DMS153 (cell line): ENCODE measurements around the gene TK2.
A peak's percentile ranks its signal among the peaks of the same experiment; 100 is the strongest.
"Not testable (repeated sequence)": the region's sequence is repeated elsewhere in the genome, so short reads cannot be mapped to it uniquely, and the experiment has no call there.

ENCODE experiments used
- DNase-seq: peaks from one replicate; lab custom pipeline; 2025; lab: John Stamatoyannopoulos, UW

TK2 gene

DNA sequence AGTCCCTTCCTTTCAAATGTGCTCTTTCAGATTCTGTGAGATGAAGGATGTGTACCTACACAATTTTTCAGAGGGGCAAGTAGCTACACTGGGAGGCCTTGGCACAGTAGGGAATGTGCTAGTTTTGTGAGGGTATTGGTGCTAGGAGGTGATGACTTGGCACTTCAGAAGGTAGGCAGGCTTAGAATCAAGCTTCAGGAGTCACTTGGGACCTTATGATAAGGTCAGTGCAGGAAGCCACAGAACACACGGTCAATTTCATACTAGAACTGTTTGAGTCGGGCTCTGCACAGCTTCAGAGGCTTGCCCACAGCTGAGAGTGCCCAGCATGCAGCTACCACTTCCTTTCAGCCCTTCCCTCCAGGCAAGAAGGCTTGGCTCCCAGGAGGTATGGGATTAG, 22.4 kb upstream of the TK2 start:
- DNase-seq, result no peak

DNA sequence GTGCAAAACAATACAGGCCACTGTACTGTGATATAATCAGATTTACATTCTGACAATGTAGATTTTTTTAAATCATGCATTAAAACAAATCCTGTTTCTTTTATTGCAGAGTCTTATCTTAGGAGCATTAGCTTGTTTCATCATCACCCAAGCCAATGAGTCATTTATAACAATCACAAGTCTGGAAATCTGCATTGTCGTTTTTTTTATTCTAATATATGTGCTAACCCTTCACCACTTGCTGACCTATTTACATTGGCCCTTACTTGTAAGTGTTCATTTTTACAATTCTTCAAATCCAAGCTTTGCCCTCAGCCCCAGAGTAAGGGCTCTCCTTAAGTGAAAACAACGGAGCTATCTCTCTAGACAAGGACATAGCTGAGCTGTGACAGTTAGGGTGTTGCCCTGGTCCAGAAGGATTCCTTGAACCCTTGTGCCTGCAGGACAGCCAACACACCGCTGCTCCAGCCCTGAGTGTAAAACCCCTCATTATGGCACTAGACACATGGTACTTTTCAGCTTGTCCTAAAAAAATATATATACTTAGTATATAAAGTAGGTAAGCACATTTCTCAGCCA, 20.0 kb upstream of the TK2 start:
- DNase-seq, result no peak

DNA sequence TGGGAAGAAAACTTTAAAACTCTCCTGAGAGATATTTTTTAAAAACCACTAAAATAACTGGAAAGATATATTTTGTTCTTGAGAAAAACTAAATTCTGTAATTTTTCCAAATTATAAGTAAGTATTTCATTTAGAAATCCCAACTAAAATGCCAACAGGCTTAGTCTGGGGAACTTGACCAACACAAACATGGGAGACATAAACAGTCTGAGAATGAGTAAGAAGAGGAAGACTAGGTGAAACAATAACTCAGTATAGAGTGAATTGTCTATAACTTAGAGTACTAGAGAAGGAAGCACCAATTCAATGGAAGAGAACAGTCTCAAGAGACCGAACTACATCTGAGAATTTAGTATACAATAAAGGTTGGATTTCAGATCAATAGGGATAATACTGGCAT, 19.2 kb upstream of the TK2 start:
- DNase-seq, result no peak

DNA sequence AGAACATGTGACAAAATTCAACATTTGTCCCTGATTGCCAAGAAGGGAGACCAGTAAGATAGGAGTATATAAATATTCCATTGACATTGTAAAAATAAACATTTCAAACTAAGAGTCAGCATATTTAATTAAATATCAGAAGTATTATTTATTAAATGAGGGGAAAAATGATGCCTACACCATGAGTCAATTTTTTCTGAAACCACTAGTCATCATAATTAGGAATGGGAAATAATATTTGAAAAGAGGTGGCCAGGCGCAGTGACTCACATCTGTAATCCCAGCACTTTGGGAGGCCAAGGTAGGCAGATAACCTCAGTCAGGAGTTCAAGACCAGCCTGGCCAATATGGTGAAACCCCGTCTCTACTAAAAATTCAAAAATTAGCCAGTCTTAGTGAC, 18.4 kb upstream of the TK2 start:
- no peak for DNase-seq

DNA sequence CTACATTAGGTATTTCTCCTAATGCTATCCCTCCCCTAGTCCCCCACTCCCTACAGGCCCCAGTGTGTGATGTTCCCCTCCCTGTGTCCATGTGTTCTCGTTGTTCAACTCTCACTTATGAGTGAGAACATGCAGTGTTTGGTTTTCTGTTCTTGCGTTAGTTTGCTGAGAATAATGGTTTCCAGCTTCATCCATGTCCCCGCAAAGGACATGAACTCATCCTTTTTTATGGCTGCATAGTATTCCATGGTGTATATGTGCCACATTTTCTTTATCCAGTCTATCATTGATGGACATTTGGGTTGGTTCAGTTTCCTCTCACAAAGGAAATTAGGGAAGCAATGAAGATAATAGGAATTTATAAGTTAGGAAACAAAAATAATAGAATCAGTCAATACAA, 17.3 kb upstream of the TK2 start:
- not testable (repeated sequence) for DNase-seq

DNA sequence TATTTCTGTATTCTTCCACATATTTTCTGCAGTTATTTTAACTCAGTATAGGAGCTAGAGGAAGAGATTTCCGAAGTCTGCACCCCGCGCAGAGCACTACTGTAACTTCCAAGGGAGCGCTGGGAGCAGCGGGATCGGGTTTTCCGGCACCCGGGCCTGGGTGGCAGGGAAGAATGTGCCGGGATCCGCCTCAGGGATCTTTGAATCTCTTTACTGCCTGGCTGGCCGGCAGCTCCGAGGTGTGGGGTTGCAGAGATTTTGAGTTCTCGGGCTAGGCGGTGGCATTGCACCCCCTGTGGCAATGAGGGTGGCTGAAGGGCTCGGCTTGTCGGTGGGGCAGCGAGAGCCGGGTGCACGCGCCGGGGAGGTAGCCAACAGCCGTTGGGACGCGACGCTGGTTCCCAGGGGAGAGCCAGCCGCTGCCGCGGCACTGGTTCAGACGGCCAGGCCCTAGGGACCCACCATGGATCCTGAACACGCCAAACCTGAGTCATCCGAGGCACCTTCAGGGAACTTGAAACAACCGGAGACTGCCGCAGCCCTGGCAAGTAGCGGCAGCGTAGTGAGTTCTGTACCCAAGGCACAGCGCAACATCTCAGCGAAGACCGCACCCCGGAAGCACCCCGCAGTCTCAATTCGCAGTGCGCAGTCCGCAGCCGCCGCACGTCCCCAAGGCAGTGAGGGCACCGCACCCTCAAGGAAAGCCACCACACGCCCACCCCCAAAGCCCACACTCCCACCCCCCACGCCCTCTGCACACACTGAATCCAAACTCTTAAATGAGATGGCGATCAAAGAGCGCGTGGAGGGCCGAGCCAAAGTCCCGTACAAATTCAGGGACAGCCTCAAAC, 16.4 kb upstream of the TK2 start, which contains the start of gene CMTM1:
TSS of gene CMTM1 (plus strand) at position 389 of the 851 bp plus-strand sequence. CDS start at position 464, 75 bp downstream.
- DNase-seq, result no peak

DNA sequence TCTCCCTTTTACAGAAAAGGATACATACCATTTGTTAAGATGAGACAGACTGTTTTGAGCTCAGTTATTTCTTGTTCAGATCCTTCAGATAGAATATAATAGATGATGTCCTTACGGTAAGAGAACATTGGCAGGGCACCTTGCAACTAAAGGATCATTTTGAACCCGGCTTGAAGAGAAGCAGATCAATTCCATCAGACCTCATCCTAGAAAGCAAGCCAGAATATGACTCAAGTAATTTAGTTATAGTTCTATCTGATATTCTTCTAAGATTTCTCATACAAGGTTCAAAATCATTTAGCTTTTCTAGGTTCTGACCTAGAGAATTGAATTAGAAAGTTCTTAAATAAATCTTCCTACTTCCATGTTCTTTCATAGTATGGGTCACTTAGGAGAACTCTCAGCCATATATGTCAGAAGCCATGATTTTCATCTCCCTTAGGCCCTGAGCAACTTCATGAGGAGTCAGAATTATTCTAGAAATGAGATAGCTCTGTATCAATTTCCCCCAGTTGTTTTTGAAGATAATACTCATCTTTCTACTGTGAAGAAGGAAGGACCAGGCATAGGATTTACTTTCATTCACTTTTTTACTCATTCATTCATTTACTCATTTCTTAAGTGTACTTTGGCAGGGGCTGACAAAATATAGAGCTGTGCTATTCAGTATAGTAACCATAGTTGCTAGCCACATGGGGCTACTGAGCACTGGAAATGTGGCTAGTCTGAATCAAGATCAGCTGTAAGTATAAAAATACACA, 13.8 kb upstream of the TK2 start:
- DNase-seq, result no peak

DNA sequence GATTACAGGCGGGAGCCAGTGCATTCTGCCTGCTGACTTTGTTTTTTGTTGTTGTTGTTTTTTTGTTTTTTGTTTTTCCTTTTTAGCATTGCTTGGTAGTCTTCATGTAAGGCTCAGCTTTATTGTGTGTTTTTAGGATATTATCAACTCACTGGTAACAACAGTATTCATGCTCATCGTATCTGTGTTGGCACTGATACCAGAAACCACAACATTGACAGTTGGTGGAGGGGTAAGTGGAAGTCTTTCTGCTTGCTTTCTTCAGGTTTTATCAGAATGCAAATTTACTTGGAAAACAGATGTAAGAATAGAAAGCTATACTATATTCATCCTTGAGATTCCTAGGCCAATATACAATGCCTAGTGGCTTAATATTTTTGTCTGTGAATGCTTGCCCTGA, 13.1 kb upstream of the TK2 start:
- no peak for DNase-seq

DNA sequence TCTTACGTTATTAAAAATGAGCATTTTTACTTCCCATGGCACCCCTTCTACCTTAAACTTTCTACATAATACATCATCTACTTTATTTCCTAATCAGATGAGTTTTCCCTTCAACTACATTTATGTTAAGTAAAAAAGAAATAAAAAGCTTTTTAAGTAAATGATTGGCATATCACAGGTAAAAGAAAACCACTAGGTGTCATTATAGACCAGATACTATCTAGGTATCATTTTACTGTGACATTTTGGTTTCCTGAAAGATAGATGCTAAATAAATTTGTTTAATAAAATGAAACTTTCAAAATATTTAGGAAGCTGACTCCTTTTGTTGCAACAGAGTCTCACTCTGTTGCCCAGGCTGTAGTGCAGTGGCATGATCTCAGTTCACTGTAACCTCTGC, 12.5 kb upstream of the TK2 start:
- DNase-seq, result no peak

DNA sequence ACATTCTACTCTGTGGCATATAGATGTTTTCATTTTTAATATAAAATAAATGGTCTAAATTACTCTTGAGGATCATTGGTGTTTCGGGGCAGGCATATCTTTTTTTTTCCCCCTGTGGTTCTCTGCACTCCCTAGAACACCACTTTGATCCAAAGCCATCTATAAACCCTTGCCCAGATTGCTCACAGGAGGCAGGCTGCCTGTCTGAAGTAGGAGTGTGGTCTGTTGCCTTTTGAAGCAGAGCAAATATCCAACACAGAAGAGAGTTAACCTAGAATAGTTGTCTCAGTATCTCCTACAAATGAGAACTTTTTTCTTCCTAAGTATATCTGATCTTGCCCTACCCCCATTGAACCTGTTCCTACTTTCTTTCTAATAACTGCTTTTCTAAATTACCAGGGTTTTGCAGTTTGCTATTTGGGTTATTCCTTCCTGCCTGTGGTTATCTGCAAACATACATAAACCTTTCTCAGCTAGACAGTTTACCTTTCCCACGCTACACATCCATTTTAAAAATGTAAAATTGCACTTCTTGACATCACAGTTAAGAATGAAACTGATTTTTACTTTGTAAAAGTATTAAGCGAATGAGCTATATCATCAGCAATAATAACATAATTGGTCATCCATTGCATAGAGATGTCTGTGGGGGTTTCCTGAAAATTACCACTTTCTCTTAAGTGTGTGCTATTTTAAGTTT, 11.6 kb upstream of the TK2 start:
- no peak for DNase-seq

DNA sequence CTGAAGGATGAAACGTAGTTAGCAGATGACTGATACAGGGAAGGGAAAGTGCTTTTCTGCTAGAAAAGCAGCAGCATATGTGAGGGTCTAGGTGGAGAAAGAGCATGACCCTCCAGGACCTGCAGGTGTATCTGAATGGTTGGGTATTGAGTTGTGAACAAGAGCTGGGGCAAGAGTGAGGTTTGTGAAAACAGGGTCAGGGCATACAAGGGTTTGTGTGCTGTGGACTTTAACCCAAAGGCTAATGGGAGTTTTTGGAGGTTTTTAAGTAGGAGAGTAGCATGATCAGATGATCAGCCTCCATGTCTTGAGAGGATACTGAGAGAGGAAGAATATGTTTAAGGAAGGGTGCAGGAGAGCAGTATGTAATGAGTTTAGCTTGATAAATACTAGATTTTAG, 10.2 kb upstream of the TK2 start:
- DNase-seq, result no peak

DNA sequence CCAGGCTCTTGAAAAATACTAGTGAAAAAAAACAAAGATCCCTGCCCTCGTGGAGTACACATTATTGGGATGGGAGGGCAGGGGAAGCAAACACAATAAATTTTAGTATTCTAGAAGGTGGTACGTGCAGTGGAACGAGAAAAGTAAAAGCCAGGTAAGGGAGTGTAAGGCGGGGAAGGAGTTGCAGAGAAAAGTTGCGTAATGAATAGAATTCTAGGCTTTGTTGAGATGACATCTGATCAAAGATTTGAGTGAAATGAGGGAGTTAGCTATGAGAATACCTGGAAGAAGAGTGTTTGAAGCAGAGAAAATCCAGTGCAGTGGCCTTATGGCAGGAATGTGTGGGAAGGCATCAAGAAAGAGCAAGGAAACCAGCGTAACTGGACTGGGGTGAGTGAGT, 4.6 kb upstream of the TK2 start:
- no peak for DNase-seq

DNA sequence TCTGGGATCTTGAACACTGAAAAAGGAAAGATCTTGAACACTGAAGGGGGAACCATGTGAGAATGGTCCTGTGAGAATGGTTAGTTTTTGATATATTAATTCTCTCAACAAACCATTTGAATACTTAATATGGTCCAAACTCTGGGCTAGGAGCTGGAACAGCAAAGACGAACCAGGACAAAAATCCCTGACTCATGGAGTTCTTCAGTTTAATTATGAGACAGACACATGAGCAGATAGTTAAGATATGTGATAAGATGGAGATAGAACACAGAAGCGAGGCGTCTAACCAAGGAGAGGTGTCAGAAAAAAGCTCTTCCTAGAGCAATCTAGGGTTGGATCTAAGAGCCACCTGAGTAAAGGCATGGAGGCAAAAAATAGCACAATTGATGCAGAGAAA, 4.1 kb upstream of the TK2 start:
- DNase-seq, result no peak

DNA sequence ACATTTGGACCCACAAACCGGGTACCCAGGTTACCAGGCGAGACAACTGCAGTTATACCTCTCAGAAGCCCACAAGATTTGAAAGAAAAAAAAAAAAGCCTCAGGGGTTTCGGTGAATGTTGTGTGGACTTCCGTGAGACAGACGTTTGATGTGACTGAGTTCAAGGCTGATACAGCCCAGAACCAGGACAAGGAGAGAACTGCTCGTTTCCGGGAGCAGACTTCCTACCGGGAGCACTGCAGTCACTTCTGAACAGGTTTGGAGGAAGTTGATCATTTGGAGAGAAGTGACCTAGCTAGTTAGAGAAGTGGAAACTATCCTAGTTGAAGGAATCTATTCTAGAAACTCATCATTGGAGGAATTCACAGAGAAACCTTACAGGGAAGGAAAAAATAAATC, 3.3 kb upstream of the TK2 start:
- peak; percentile 16 for DNase-seq

DNA sequence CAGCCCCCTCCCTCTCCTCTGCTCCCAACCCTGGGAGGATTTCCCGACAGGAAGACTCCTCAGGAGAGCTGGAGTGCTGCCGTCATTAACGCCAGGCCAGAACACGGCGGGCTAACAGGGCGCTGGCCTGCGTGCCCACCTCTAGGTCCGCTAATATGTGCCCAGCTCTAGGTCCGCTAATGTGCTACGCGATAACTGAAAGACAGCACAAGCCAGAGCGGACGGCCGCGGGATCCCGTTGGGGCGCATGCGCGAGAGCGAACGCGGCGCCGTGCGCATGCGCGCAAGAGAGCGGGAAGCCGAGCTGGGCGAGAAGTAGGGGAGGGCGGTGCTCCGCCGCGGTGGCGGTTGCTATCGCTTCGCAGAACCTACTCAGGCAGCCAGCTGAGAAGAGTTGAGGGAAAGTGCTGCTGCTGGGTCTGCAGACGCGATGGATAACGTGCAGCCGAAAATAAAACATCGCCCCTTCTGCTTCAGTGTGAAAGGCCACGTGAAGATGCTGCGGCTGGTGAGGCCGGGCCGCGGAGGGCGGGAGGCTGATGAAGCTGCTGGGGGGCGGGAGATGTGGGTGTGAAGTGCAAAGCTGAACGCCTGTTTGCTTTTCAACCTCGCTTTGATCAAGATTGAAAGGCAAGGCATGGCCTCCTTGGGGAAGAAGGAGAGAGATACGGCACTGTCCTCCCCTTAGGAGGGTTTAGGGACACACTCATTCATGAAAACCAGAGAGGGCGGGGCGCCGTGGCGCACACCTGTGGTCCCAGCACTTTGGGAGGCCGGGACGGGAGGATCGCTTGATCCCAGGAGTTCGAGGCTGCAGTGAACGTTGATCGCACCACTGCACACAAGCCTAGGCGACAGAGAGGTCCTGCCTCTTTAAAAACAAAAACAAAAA, 2.6 kb upstream of the TK2 start, which contains the start of gene CKLF:
TSS of gene CKLF (plus strand) at position 291 of the 892 bp plus-strand sequence. CDS start at position 431, 140 bp downstream.
- peak; percentile 82 for DNase-seq

DNA sequence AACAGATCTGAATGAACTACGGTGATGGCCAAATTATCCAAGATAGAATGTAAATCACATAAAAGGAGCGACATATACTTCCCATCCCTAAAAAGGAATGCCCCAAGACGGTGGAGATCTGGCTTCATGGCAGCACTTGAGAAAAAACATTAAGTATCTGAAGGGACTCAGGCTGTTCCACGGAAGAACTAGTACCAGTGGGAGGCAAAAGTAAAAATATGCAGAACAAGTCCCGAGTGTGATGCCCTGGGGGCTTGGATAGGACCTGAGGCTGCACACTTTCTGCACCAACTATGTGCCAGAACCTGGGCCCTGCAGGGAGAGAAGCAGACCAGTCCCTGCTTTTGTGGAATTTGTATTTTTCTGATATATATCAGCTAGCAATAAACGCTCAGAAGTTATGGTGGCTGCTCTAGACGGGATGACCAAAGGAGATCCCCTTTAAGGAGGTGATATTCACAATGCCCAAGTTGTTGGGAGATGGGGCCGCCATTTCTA, 1.9 kb upstream of the TK2 start:
- DNase-seq, result no peak

DNA sequence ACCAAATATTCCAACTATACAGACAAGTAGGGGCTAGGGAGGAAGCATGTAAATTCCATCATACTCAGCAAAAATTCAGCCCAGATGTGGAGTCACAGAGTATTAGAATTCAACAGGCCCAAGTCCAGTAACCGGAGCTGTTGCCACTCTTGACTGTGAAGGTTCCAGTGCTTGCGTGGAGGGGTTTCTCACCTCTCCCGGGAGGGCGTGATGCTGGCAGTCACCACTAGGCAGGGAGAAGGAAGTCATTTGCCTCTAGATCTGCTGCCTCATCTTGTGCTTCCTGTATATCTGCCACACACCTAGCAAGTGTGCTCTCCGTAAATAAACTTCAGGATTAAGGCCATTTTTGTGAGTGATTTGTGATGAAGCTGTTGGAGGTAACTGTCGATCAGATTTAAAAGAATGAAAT, 1.4 kb upstream of the TK2 start:
- peak; percentile 50 for DNase-seq

DNA sequence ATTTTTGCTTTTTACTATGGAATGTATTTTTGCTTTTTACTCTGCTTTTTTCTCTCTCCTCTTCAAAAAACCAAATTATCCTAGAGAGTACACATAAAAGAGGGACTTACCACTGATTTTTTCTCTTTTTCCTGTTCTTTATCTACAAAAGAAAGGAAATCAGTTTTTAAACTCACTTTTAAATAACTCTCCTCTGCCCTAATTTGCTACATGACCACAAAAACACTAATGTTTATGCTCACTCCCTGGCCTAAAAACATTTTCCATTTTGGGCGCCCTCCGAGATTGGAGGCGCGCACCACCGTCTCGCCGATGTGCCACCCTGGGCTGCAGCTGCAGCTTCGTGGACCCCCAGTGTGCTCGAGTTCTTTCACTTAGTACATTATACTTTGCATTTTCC, 1.1 kb downstream of the TK2 start:
- no peak for DNase-seq

DNA sequence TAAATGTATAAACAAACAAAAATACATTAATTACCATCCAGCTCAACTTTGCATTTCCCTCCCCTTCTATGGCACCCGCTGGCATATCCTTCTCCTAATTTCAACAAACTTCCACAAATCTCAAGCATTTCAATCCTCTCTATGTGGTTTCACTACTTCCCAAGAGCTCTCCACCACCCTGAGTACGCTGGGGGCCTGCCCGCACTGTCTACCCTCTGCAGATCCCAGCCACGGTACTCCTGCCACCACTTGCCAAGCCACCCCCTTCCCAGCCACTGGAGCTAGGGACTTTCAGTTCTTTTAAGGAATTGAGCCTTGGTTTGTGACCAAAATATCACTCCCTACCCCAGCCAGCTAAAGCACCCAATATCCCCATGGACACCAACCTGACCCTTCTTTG, 1.9 kb downstream of the TK2 start:
- no peak for DNase-seq

DNA sequence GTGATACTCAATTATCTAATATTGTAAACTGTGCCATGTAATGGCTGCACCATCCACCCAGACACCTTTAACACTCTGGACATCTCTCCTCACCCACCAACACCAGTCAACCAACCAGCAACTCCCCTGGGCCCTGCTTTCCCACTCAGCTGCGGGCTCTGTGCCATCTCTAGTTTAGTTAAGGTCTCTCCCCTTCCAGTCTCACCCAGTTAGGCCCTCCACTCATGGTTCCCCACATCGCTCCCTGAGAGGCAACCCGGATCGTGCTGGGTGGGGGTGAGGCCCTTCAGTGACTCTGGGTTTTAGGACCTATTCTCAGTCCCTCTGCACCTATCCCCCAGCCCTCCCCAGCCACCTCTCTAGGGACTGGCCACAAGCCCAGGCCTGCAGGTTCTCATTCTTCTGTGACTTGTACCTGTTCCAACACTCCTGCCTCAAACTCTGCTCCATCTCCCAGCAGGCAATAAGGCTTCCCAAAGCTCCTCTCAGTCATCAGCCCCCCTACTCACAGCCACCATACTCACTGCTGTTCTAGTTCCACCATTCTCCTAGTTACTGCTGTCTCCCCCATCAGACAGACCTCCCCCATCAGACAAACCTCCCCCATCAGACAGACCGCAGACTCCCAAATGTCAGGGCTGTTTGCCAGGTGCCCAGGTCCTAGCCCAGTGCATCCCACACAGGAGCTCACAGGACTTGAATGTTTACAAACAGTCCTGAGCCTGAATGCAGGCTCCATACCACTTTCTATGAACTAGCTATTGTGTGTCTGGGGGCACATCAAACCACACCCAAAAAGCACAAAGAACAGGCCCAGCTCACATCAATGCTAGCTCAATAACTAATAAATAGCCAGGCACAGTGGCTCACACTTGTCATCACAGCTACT, 2.6 kb downstream of the TK2 start:
- no peak for DNase-seq
